K562 (cell line): Measurements from ENCODE around the gene CRYGB.

Experiments used
- CHD2 ChIP-seq: IDR thresholded peaks from 2 replicates; pipeline ENCODE4 v1.6.1; 2011; ENCODE audit warnings: low read depth, low read length
- KDM2B ChIP-seq: fragments of 250-450 bp; sonication (Bioruptor Pico); IDR thresholded peaks from 2 replicates; pipeline ENCODE4 v1.8.0; 2021; ENCODE audit warnings: mild to moderate bottlenecking, moderate library complexity
- NFIC ChIP-seq: fragments of 450-650 bp; IDR thresholded peaks from 2 replicates; pipeline ENCODE4 v1.6.1; 2017; ENCODE audit warnings: mild to moderate bottlenecking, inconsistent platforms
- SOX6 ChIP-seq: fragments of 450-650 bp; IDR thresholded peaks from 2 replicates; pipeline ENCODE4 v1.6.1; 2014; ENCODE audit warnings: mild to moderate bottlenecking
- ZBTB33 ChIP-seq: sonication (generic); formaldehyde crosslinking; IDR thresholded peaks from 2 replicates; pipeline ENCODE4 v1.8.1; 2023; ENCODE audit warnings: mild to moderate bottlenecking, missing genetic modification reagents
- TF ChIP-seq, protein P1 (sequence below), 2 experiments: fragments of 450-650 bp in 1 of 2; sonication (generic) in 1 of 2; formaldehyde crosslinking in 1 of 2; IDR thresholded peaks in 1 of 2; conservative IDR thresholded peaks in 1 of 2; 2 replicates each; pipeline versions ENCODE4 v1.6.1 to v1.8.1; 2016 to 2023; ENCODE audit warnings: mild to moderate bottlenecking in 2 of 2, moderate library complexity in 2 of 2, inconsistent platforms in 1 of 2, missing genetic modification reagents in 1 of 2

GRCh38 chr2:208136716-208137094 is 9.3 kb downstream of the CRYGB start:
- TF ChIP-seq CHD2 (no peak), NFIC (no peak), KDM2B (no peak), ZBTB33 (CRISPR knock-in tag) (no peak), SOX6 (no peak)
- TF ChIP-seq, protein P1, sequence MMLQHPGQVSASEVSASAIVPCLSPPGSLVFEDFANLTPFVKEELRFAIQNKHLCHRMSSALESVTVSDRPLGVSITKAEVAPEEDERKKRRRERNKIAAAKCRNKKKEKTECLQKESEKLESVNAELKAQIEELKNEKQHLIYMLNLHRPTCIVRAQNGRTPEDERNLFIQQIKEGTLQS (IDR thresholded peaks at IDR 0.05) = no peak
- TF ChIP-seq, protein P1 (CRISPR knock-in tag; conservative IDR thresholded peaks at IDR 0.05) = no peak
